GM12872 (cell line): ENCODE measurements around the gene CCL17.

Experiments
- CTCF ChIP-seq: IDR thresholded peaks from 3 replicates; pipeline ENCODE4 v1.5.1; 2011; ENCODE audit warnings: low read depth, mild to moderate bottlenecking, low read length, moderate library complexity; ENCODE audit not compliant: insufficient read depth

Gene CCL17

GRCh38 chr16:57360321-57360935, 44.1 kb upstream of the CCL17 start:
- no peak for TF ChIP-seq CTCF

GRCh38 chr16:57361404-57361803, 43.2 kb upstream of the CCL17 start:
- no peak for TF ChIP-seq CTCF

- no peak for TF ChIP-seq CTCF
Observed at GRCh38 chr16:57364143-57364542, 40.4 kb upstream of the CCL17 start.

GRCh38 chr16:57366544-57367040, 38.0 kb upstream of the CCL17 start:
- TF ChIP-seq CTCF = no peak

- TF ChIP-seq CTCF = no peak
Observed at GRCh38 chr16:57367116-57367752, 37.3 kb upstream of the CCL17 start.

GRCh38 chr16:57371494-57372371, 32.8 kb upstream of the CCL17 start:
- TF ChIP-seq CTCF = no peak
